CD4-positive, alpha-beta memory T cell (primary cell): ENCODE data around the gene DNAJA2. TPM values are rescaled to one million over a fixed set of nuclear protein-coding genes. Genes with fewer than 3 reads are reported as not detected.
A peak's percentile ranks its signal among the peaks of the same experiment; 100 is the strongest.

Source experiments
- CTCF ChIA-PET: fragments of 350-600 bp; sonication (Branson Sonifier 250); formaldehyde crosslinking; loops from one replicate; lab custom pipeline; 2021; ENCODE audit warnings: inconsistent platforms; ENCODE audit not compliant: partially characterized antibody; lab: Charles Lee
- POLR2A ChIA-PET: fragments of 350-600 bp; sonication (Branson Sonifier 250); formaldehyde crosslinking; loops from one replicate; lab custom pipeline; 2021; ENCODE audit not compliant: partially characterized antibody; lab: Charles Lee
- DNase-seq, 5 donors: peaks; one replicate each; pipeline versions ENCODE4 v3.0.0 to v3.0.0-alpha.2; 2020 to 2022; ENCODE audit warnings: mixed read lengths in 1 of 5
- H3K27ac ChIP-seq: one replicate; pipeline ENCODE4 v1.7.0; 2013; ENCODE audit warnings: low read depth, low read length
- H3K27me3 ChIP-seq: 2 replicates; pipeline ENCODE4 v1.7.0; 2013; ENCODE audit warnings: mild to moderate bottlenecking, low read length, moderate library complexity; ENCODE audit not compliant: insufficient read depth
- H3K36me3 ChIP-seq: 2 replicates; pipeline ENCODE4 v1.7.0; 2013; ENCODE audit warnings: mild to moderate bottlenecking, low read length, moderate library complexity; ENCODE audit not compliant: insufficient read depth
- H3K4me1 ChIP-seq: 2 replicates; pipeline ENCODE4 v1.7.0; 2013; ENCODE audit warnings: mild to moderate bottlenecking, low read length, moderate library complexity; ENCODE audit not compliant: insufficient read depth
- H3K4me3 ChIP-seq, 2 donors: one replicate each; pipeline ENCODE4 v1.7.0; 2013; ENCODE audit warnings: low read length in 2 of 2, mild to moderate bottlenecking in 1 of 2
- H3K9me3 ChIP-seq, 2 donors: one replicate each; pipeline ENCODE4 v1.7.0; 2013; ENCODE audit warnings: low read length in 2 of 2, control low read depth in 1 of 2; ENCODE audit not compliant: control insufficient read depth in 1 of 2
- H3K27ac Mint-ChIP-seq, 7 donors: one replicate each; pipeline ENCODE4 v1.8.0; 2020 to 2021; ENCODE audit warnings: mixed read lengths in 7 of 7, mild to moderate bottlenecking in 6 of 7, inconsistent platforms in 3 of 7, moderate library complexity in 3 of 7
- H3K27me3 Mint-ChIP-seq, 2 donors: one replicate each; pipeline ENCODE4 v1.8.0; 2020 to 2021; ENCODE audit warnings: mixed read lengths in 2 of 2
- H3K36me3 Mint-ChIP-seq, 2 donors: one replicate each; pipeline ENCODE4 v1.8.0; 2020 to 2021; ENCODE audit warnings: mixed read lengths in 2 of 2, inconsistent platforms in 1 of 2, mild to moderate bottlenecking in 1 of 2
- H3K4me1 Mint-ChIP-seq, 4 donors: one replicate each; pipeline ENCODE4 v1.8.0; 2020 to 2021; ENCODE audit warnings: mixed read lengths in 4 of 4, mild to moderate bottlenecking in 1 of 4
- H3K4me3 Mint-ChIP-seq, 8 donors: one replicate each; pipeline ENCODE4 v1.8.0; 2020 to 2021; ENCODE audit warnings: mixed read lengths in 8 of 8, mild to moderate bottlenecking in 7 of 8, moderate library complexity in 6 of 8, inconsistent platforms in 3 of 8
- H3K9me3 Mint-ChIP-seq, 8 donors: one replicate each; pipeline ENCODE4 v1.8.0; 2020 to 2021; ENCODE audit warnings: mixed read lengths in 8 of 8, mild to moderate bottlenecking in 5 of 8, inconsistent platforms in 3 of 8, moderate library complexity in 1 of 8
- intact Hi-C: fragments of 100-400 bp; cut with micrococcal nuclease; formaldehyde crosslinking; loops from one replicate; pipeline ENCODE4 v1.15.1; 2023
- polyA plus RNA-seq, 2 donors: library from polyadenylated mRNA; unstranded; fragments of 300-500 nt; fragmentation: Illumina TruSeq; gene quantifications; one replicate each; pipeline ENCODE4 v1.2.3, GENCODE V29; 2021
- total RNA-seq, 2 experiments: library from RNA; stranded (reverse); gene quantifications; one replicate each; pipeline ENCODE4 v1.2.3, GENCODE V29; 2021

The DNAJA2 gene
- total and polyA plus RNA-seq, 4 experiments from 2014 or later: 73.2 to 95.6 (median 79.3) TPM

GRCh38 chr16:46930861-46931260 is 42.6 kb downstream of the DNAJA2 start:
- intact Hi-C loops: no loop called here
- H3K4me1 ChIP-seq: peaks cover 6% of the 10 kb centered on the region
- H3K4me3 ChIP-seq: no peak overlapping the region
- H3K27me3 ChIP-seq: no peaks in the 10 kb centered on the region
- no peak for DNase-seq
- Mint-ChIP-seq H3K36me3 (no peaks in the 10 kb centered on the region), H3K27me3 (no peaks in the 10 kb centered on the region), H3K4me3 (no peak overlapping the region), H3K4me1 (peaks cover 0 to 5% (median 3%) of the 10 kb centered on the region in 4 donors), H3K9me3 (peaks cover 0 to 2% (median 0%) of the 10 kb centered on the region in 8 donors), H3K27ac (no peak overlapping the region)
- ChIA-PET POLR2A (no interaction called here), CTCF (interaction anchor here (1.0 to 1.8 kb wide), 8 partner anchors 10 to 262 kb away, joined by 3 to 14 read pairs (median 4); no protein-coding TSS in a partner anchor)
- H3K27ac ChIP-seq: no peak overlapping the region
- no peaks in the 10 kb centered on the region for H3K36me3 ChIP-seq
- H3K9me3 ChIP-seq: no peaks in the 10 kb centered on the region

GRCh38 chr16:46929378-46930332 is 43.8 kb downstream of the DNAJA2 start:
- DNase-seq: peak; percentile 43 to 60 (median 52)

GRCh38 chr16:46928811-46929210 is 44.7 kb downstream of the DNAJA2 start:
- intact Hi-C loops: no loop called here
- POLR2A ChIA-PET: no interaction called here

More at GRCh38 chr16:46929378-46930332, 43.8 kb downstream of the DNAJA2 start:
- Histone ChIP-seq H3K27ac (no peak overlapping the region), H3K36me3 (no peaks in the 10 kb centered on the region), H3K4me1 (peaks cover 6% of the 10 kb centered on the region), H3K4me3 (no peak overlapping the region), H3K9me3 (no peaks in the 10 kb centered on the region), H3K27me3 (no peaks in the 10 kb centered on the region)
- no peaks in the 10 kb centered on the region for H3K27me3 Mint-ChIP-seq
- ChIA-PET CTCF (interaction anchor here (0.6 to 1.8 kb wide), 19 partner anchors 9 to 261 kb away, joined by 3 to 14 read pairs (median 4); no protein-coding TSS in a partner anchor), POLR2A (no interaction called here)
- H3K4me3 Mint-ChIP-seq: peak overlapping the region in 2 of 8 donors; percentile 20 to 25
- H3K27ac Mint-ChIP-seq: peak overlapping the region in 1 of 7 donors; percentile 30
- H3K9me3 Mint-ChIP-seq: peaks cover 0 to 2% (median 0%) of the 10 kb centered on the region in 8 donors
- H3K4me1 Mint-ChIP-seq: peaks cover 0 to 5% (median 3%) of the 10 kb centered on the region in 4 donors
- H3K36me3 Mint-ChIP-seq: no peaks in the 10 kb centered on the region
- intact Hi-C loops: no loop called here

GRCh38 chr16:46927273-46927672 is 46.2 kb downstream of the DNAJA2 start:
- H3K9me3 Mint-ChIP-seq: peaks cover 0 to 2% (median 0%) of the 10 kb centered on the region in 8 donors
- no peak overlapping the region for H3K27ac ChIP-seq
- H3K4me1 Mint-ChIP-seq: peaks cover 0 to 5% (median 3%) of the 10 kb centered on the region in 4 donors
- ChIA-PET CTCF (interaction anchor here (0.9 to 1.6 kb wide), 2 partner anchors 11 to 73 kb away, joined by 3 to 4 read pairs; no protein-coding TSS in a partner anchor), POLR2A (no interaction called here)
- DNase-seq: no peak
- no peak overlapping the region for H3K4me3 Mint-ChIP-seq
- no peaks in the 10 kb centered on the region for H3K36me3 ChIP-seq
- no peak overlapping the region for H3K4me3 ChIP-seq
- no peaks in the 10 kb centered on the region for H3K27me3 Mint-ChIP-seq
- no peak overlapping the region for H3K27ac Mint-ChIP-seq
- H3K36me3 Mint-ChIP-seq: no peaks in the 10 kb centered on the region
- intact Hi-C loops: no loop called here
- H3K4me1 ChIP-seq: peaks cover 6% of the 10 kb centered on the region
- no peaks in the 10 kb centered on the region for H3K27me3 ChIP-seq
- no peaks in the 10 kb centered on the region for H3K9me3 ChIP-seq

More at GRCh38 chr16:46928811-46929210, 44.7 kb downstream of the DNAJA2 start:
- Histone ChIP-seq H3K4me1 (peaks cover 6% of the 10 kb centered on the region), H3K4me3 (no peak overlapping the region), H3K27me3 (no peaks in the 10 kb centered on the region), H3K36me3 (no peaks in the 10 kb centered on the region), H3K27ac (no peak overlapping the region), H3K9me3 (no peaks in the 10 kb centered on the region)
- CTCF ChIA-PET: interaction anchor here (0.7 to 1.8 kb wide), 8 partner anchors 11 to 1673 kb away, joined by 3 to 5 read pairs (median 3); no protein-coding TSS in a partner anchor
- Mint-ChIP-seq H3K4me3 (no peak overlapping the region), H3K9me3 (peaks cover 0 to 2% (median 0%) of the 10 kb centered on the region in 8 donors), H3K27ac (no peak overlapping the region), H3K27me3 (no peaks in the 10 kb centered on the region), H3K36me3 (no peaks in the 10 kb centered on the region), H3K4me1 (peaks cover 0 to 5% (median 3%) of the 10 kb centered on the region in 4 donors)
- no peak for DNase-seq

DNA sequence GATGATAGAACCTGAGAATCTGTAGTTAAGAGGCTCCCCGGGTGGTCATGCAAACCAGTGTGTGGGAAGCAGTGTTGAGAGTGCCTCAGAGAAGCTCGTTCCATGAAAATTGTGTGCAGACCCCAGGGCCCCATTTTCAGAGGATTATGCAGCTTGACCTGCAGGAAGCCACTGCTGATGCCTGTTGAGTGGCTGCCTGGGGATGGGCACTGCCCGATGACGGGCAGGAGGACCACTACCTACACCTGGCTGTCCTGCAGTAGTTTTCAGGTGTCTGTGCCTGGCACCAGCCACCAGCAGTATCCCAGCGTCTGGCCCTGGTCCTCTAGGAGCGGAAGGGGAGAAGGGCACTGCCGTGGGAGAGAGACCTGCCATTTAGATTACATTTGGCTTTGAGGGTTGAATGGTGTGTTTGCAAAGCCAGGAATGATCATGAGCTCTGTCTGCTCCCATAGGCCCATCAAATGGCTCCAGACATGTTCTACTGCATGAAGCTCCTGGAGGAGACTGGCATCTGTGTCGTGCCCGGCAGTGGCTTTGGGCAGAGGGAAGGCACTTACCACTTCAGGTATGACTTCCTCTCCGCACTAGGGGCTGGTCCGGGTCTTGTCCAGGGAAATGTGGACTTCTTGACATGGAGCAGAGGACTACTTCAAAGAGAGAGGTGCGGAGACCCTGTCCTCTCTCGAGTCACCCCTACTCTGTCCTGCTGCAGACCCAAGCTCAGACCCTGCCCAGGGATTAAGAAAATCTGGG is 46.8 kb downstream of the DNAJA2 start:
- Mint-ChIP-seq H3K36me3 (no peaks in the 10 kb centered on the region), H3K27me3 (no peaks in the 10 kb centered on the region), H3K4me1 (peaks cover 0 to 5% (median 3%) of the 10 kb centered on the region in 4 donors), H3K4me3 (no peak overlapping the region), H3K27ac (no peak overlapping the region), H3K9me3 (peaks cover 0 to 2% (median 0%) of the 10 kb centered on the region in 8 donors)
- no peaks in the 10 kb centered on the region for H3K9me3 ChIP-seq
- H3K4me1 ChIP-seq: peaks cover 6% of the 10 kb centered on the region
- DNase-seq: no peak
- intact Hi-C loops: no loop called here
- no peak overlapping the region for H3K4me3 ChIP-seq
- no peaks in the 10 kb centered on the region for H3K27me3 ChIP-seq
- ChIA-PET POLR2A (no interaction called here), CTCF (interaction anchor here (0.9 to 1.6 kb wide), 5 partner anchors 10 to 111 kb away, joined by 3 to 4 read pairs (median 3); no protein-coding TSS in a partner anchor)
- H3K27ac ChIP-seq: no peak overlapping the region
- H3K36me3 ChIP-seq: no peaks in the 10 kb centered on the region

- Mint-ChIP-seq H3K36me3 (no peaks in the 10 kb centered on the region), H3K4me1 (peaks cover 0 to 4% (median 0%) of the 10 kb centered on the region in 4 donors), H3K9me3 (peaks cover 0 to 2% (median 0%) of the 10 kb centered on the region in 8 donors), H3K27ac (no peak overlapping the region), H3K27me3 (no peaks in the 10 kb centered on the region), H3K4me3 (no peak overlapping the region)
- no peaks in the 10 kb centered on the region for H3K4me1 ChIP-seq
- POLR2A ChIA-PET: no interaction called here
- H3K36me3 ChIP-seq: no peaks in the 10 kb centered on the region
- no peak overlapping the region for H3K27ac ChIP-seq
- no peaks in the 10 kb centered on the region for H3K27me3 ChIP-seq
- CTCF ChIA-PET: interaction anchor here (0.8 to 1.1 kb wide), 3 partner anchors 9 to 70 kb away, joined by 3 to 4 read pairs (median 3); no protein-coding TSS in a partner anchor
- H3K4me3 ChIP-seq: no peak overlapping the region
- DNase-seq: no peak
- H3K9me3 ChIP-seq: no peaks in the 10 kb centered on the region
- intact Hi-C loops: no loop called here
Observed at GRCh38 chr16:46924402-46924801, 49.1 kb downstream of the DNAJA2 start.
